ENCODE results near the gene RNASE8. TPM values are rescaled to one million over a fixed set of nuclear protein-coding genes. Genes with fewer than 3 reads are reported as not detected.

Gene RNASE8
- total RNA-seq, 2 donors from 2014 or later: not detected

GRCh38 chr14:21042918-21043317, 14.7 kb upstream of the RNASE8 start:
- WGBS, 2 experiments (ENCODE audit: insufficient coverage in 1 of 2, insufficient read length in 1 of 2): 85 to 96% methylated on average over 4 to 8 of the region's 8 CpGs
- H3K36me3 Mint-ChIP-seq (ENCODE audit: low read depth): no peaks in the 10 kb centered on the region

GRCh38 chr14:21043387-21043973, 14.1 kb upstream of the RNASE8 start:
- Mint-ChIP-seq H3K27ac (no peak overlapping the region), H3K4me1 (peaks cover 24% of the 10 kb centered on the region), H3K4me3 (no peak overlapping the region), H3K36me3 (ENCODE audit: low read depth) (no peaks in the 10 kb centered on the region), H3K9me3 (no peaks in the 10 kb centered on the region), H3K27me3 (ENCODE audit: insufficient read depth) (peaks cover 25% of the 10 kb centered on the region)
- DNase-seq: no peak
- H3K9ac ChIP-seq (ENCODE audit: extremely low read depth, low read length, poor library complexity, severe bottlenecking): no peak overlapping the region
- H3K4me1 ChIP-seq (ENCODE audit: control insufficient read depth, insufficient read depth, low read length): peaks cover 4% of the 10 kb centered on the region
- H3K27ac ChIP-seq (ENCODE audit: low read depth, low read length): no peak overlapping the region
- no peak for TF ChIP-seq CTCF (conservative IDR thresholded peaks at IDR 0.05)
- H3K4me3 ChIP-seq (ENCODE audit: low read length): no peak overlapping the region
- 71 to 78% methylated on average over 1 to 2 of the region's 2 CpGs for WGBS, 2 experiments (ENCODE audit: insufficient coverage in 1 of 2, insufficient read length in 1 of 2)
- H3K27me3 ChIP-seq (ENCODE audit: control insufficient read depth, insufficient read depth, low read length, poor library complexity, severe bottlenecking): peaks cover 8% of the 10 kb centered on the region
- H3K36me3 ChIP-seq (ENCODE audit: control insufficient read depth, insufficient read depth, low read length): no peaks in the 10 kb centered on the region
- H3K9me3 ChIP-seq (ENCODE audit: control insufficient read depth, low read length): no peaks in the 10 kb centered on the region

More at GRCh38 chr14:21042918-21043317, 14.7 kb upstream of the RNASE8 start:
- no peak for DNase-seq
- no peak for TF ChIP-seq CTCF (conservative IDR thresholded peaks at IDR 0.05)
- Histone ChIP-seq H3K4me1 (ENCODE audit: control insufficient read depth, insufficient read depth, low read length) (peaks cover 4% of the 10 kb centered on the region), H3K9ac (ENCODE audit: extremely low read depth, low read length, poor library complexity, severe bottlenecking) (no peak overlapping the region), H3K27me3 (ENCODE audit: control insufficient read depth, insufficient read depth, low read length, poor library complexity, severe bottlenecking) (peaks cover 8% of the 10 kb centered on the region), H3K4me3 (ENCODE audit: low read length) (no peak overlapping the region), H3K9me3 (ENCODE audit: control insufficient read depth, low read length) (no peaks in the 10 kb centered on the region), H3K36me3 (ENCODE audit: control insufficient read depth, insufficient read depth, low read length) (no peaks in the 10 kb centered on the region), H3K27ac (ENCODE audit: low read depth, low read length) (no peak overlapping the region)
- no peaks in the 10 kb centered on the region for H3K9me3 Mint-ChIP-seq
- H3K27ac Mint-ChIP-seq: no peak overlapping the region
- peaks cover 27% of the 10 kb centered on the region for H3K4me1 Mint-ChIP-seq
- H3K4me3 Mint-ChIP-seq: no peak overlapping the region
- peaks cover 25% of the 10 kb centered on the region for H3K27me3 Mint-ChIP-seq (ENCODE audit: insufficient read depth)

GRCh38 chr14:21043974-21044618, 13.5 kb upstream of the RNASE8 start:
- H3K27me3 ChIP-seq (ENCODE audit: control insufficient read depth, insufficient read depth, low read length, poor library complexity, severe bottlenecking): peaks cover 8% of the 10 kb centered on the region
- no peak for DNase-seq
- H3K9ac ChIP-seq (ENCODE audit: extremely low read depth, low read length, poor library complexity, severe bottlenecking): no peak overlapping the region
- TF ChIP-seq CTCF (conservative IDR thresholded peaks at IDR 0.05): no peak
- no peak overlapping the region for H3K27ac ChIP-seq (ENCODE audit: low read depth, low read length)
- no peak overlapping the region for H3K4me3 ChIP-seq (ENCODE audit: low read length)
- no peak overlapping the region for H3K4me3 Mint-ChIP-seq
- peaks cover 25% of the 10 kb centered on the region for H3K27me3 Mint-ChIP-seq (ENCODE audit: insufficient read depth)
- H3K27ac Mint-ChIP-seq: no peak overlapping the region
- peaks cover 21% of the 10 kb centered on the region for H3K4me1 Mint-ChIP-seq
- 89 to 90% methylated on average over 3 to 6 of the region's 6 CpGs for WGBS, 2 experiments (ENCODE audit: insufficient coverage in 1 of 2, insufficient read length in 1 of 2)
- no peaks in the 10 kb centered on the region for H3K9me3 ChIP-seq (ENCODE audit: control insufficient read depth, low read length)
- no peaks in the 10 kb centered on the region for H3K36me3 Mint-ChIP-seq (ENCODE audit: low read depth)
- peaks cover 4% of the 10 kb centered on the region for H3K4me1 ChIP-seq (ENCODE audit: control insufficient read depth, insufficient read depth, low read length)
- no peaks in the 10 kb centered on the region for H3K36me3 ChIP-seq (ENCODE audit: control insufficient read depth, insufficient read depth, low read length)
- H3K9me3 Mint-ChIP-seq: no peaks in the 10 kb centered on the region

Data from endodermal cell (in vitro differentiated cells).